Stomach smooth muscle (tissue), 2 donors: Measurements from ENCODE around the gene ANKHD1.

Experiments used
- H3K27ac ChIP-seq: one replicate; pipeline ENCODE4 v1.7.0; 2013; ENCODE audit warnings: mild to moderate bottlenecking, low read length, inconsistent platforms
- H3K27me3 ChIP-seq, 2 donors: one replicate each; pipeline ENCODE4 v1.7.0; 2013; ENCODE audit warnings: low read length in 2 of 2; ENCODE audit not compliant: insufficient read depth in 2 of 2, control insufficient read depth in 1 of 2
- H3K36me3 ChIP-seq, 2 donors: one replicate each; pipeline ENCODE4 v1.7.0; 2013; ENCODE audit warnings: low read length in 2 of 2; ENCODE audit not compliant: control insufficient read depth in 2 of 2, insufficient read depth in 2 of 2
- H3K4me1 ChIP-seq: one replicate; pipeline ENCODE4 v1.7.0; 2013; ENCODE audit warnings: low read length; ENCODE audit not compliant: control insufficient read depth, insufficient read depth
- H3K4me3 ChIP-seq, 2 donors: one replicate each; pipeline ENCODE4 v1.7.0; 2013; ENCODE audit warnings: low read length in 2 of 2
- H3K9ac ChIP-seq, 2 donors: one replicate each; pipeline ENCODE4 v1.7.0; 2013; ENCODE audit warnings: low read length in 2 of 2, mild to moderate bottlenecking in 1 of 2
- H3K9me3 ChIP-seq, 2 donors: one replicate each; pipeline ENCODE4 v1.7.0; 2013; ENCODE audit warnings: low read length in 2 of 2; ENCODE audit not compliant: control insufficient read depth in 2 of 2
- donor health status: healthy.
- donor health status: Pancreatic carcinoma.

The ANKHD1 gene

GRCh38 chr5:140362311-140362710 lies 39.3 kb upstream of the ANKHD1 start:
- H3K27ac ChIP-seq = no peak overlapping the region
- peaks cover 10% of the 10 kb centered on the region for H3K4me1 ChIP-seq
- no peaks in the 10 kb centered on the region for H3K27me3 ChIP-seq
- no peaks in the 10 kb centered on the region for H3K9me3 ChIP-seq
- H3K9ac ChIP-seq = no peak overlapping the region
- H3K4me3 ChIP-seq = no peak overlapping the region
- no peaks in the 10 kb centered on the region for H3K36me3 ChIP-seq

- H3K27ac ChIP-seq = no peak overlapping the region
- H3K9ac ChIP-seq = no peak overlapping the region
- peaks cover 5% of the 10 kb centered on the region for H3K4me1 ChIP-seq
- H3K4me3 ChIP-seq = peak overlapping the region; percentile 31 to 69
- no peaks in the 10 kb centered on the region for H3K27me3 ChIP-seq
- no peaks in the 10 kb centered on the region for H3K36me3 ChIP-seq
- H3K9me3 ChIP-seq = no peaks in the 10 kb centered on the region
Observed at GRCh38 chr5:140362875-140363630, 38.6 kb upstream of the ANKHD1 start.

GRCh38 chr5:140363631-140364471 lies 37.8 kb upstream of the ANKHD1 start:
- Histone ChIP-seq H3K27me3 (no peaks in the 10 kb centered on the region), H3K9ac (no peak overlapping the region), H3K4me3 (peak overlapping the region; percentile 31 to 69), H3K9me3 (no peaks in the 10 kb centered on the region), H3K36me3 (no peaks in the 10 kb centered on the region), H3K27ac (no peak overlapping the region), H3K4me1 (peaks cover 5% of the 10 kb centered on the region)

GRCh38 chr5:140364472-140364765 lies 37.2 kb upstream of the ANKHD1 start:
- Histone ChIP-seq H3K27me3 (no peaks in the 10 kb centered on the region), H3K9ac (no peak overlapping the region), H3K4me3 (no peak overlapping the region), H3K27ac (no peak overlapping the region), H3K4me1 (peaks cover 5% of the 10 kb centered on the region), H3K9me3 (no peaks in the 10 kb centered on the region), H3K36me3 (no peaks in the 10 kb centered on the region)

GRCh38 chr5:140365282-140365681 lies 36.4 kb upstream of the ANKHD1 start:
- Histone ChIP-seq H3K4me1 (peaks cover 5% of the 10 kb centered on the region), H3K9ac (no peak overlapping the region), H3K4me3 (no peak overlapping the region), H3K27ac (no peak overlapping the region), H3K27me3 (no peaks in the 10 kb centered on the region), H3K9me3 (no peaks in the 10 kb centered on the region), H3K36me3 (no peaks in the 10 kb centered on the region)

GRCh38 chr5:140365941-140366340 lies 35.7 kb upstream of the ANKHD1 start:
- Histone ChIP-seq H3K4me3 (no peak overlapping the region), H3K36me3 (no peaks in the 10 kb centered on the region), H3K27me3 (no peaks in the 10 kb centered on the region), H3K27ac (no peak overlapping the region), H3K9ac (no peak overlapping the region), H3K4me1 (peaks cover 5% of the 10 kb centered on the region), H3K9me3 (no peaks in the 10 kb centered on the region)

GRCh38 chr5:140366589-140367255 lies 34.9 kb upstream of the ANKHD1 start:
- H3K4me3 ChIP-seq = no peak overlapping the region
- no peaks in the 10 kb centered on the region for H3K36me3 ChIP-seq
- H3K27ac ChIP-seq = no peak overlapping the region
- H3K9me3 ChIP-seq = no peaks in the 10 kb centered on the region
- peaks cover 5% of the 10 kb centered on the region for H3K4me1 ChIP-seq
- H3K27me3 ChIP-seq = no peaks in the 10 kb centered on the region
- no peak overlapping the region for H3K9ac ChIP-seq

- Histone ChIP-seq H3K9ac (no peak overlapping the region), H3K27ac (no peak overlapping the region), H3K36me3 (no peaks in the 10 kb centered on the region), H3K9me3 (no peaks in the 10 kb centered on the region), H3K4me3 (no peak overlapping the region), H3K27me3 (no peaks in the 10 kb centered on the region), H3K4me1 (peaks cover 5% of the 10 kb centered on the region)
Observed at GRCh38 chr5:140367256-140368013, 34.2 kb upstream of the ANKHD1 start.

- Histone ChIP-seq H3K9me3 (no peaks in the 10 kb centered on the region), H3K4me3 (no peak overlapping the region), H3K27me3 (no peaks in the 10 kb centered on the region), H3K4me1 (peaks cover 8% of the 10 kb centered on the region), H3K27ac (no peak overlapping the region), H3K36me3 (no peaks in the 10 kb centered on the region), H3K9ac (no peak overlapping the region)
Observed at GRCh38 chr5:140371356-140372151, 30.1 kb upstream of the ANKHD1 start.
